HG03575 (cell line): Measurements from ENCODE around the gene C20orf204.
"Not testable (repeated sequence)": the region's sequence is repeated elsewhere in the genome, so short reads cannot be mapped to it uniquely, and the experiment has no call there.

ENCODE experiments used
- ATAC-seq: cut with Tn5 transposase; IDR thresholded peaks from one replicate; pipeline ENCODE4 v1.9.1; 2021; ENCODE audit not compliant: unreplicated experiment, insufficient number of reproducible peaks, low FRiP score; ENCODE audit errors: extremely low read depth

The C20orf204 gene

GRCh38 chr20:64035933-64036345 lies at the start of gene C20orf204:
C20orf204 (plus strand) TSS chr20:64036182; CDS start chr20:64036324, 142 bp downstream.
- ATAC-seq = no peak

GRCh38 chr20:64000906-64001305 lies 35.1 kb upstream of the C20orf204 start:
- ATAC-seq = no peak

GRCh38 chr20:64001607-64002011 lies 34.4 kb upstream of the C20orf204 start:
- no peak for ATAC-seq

GRCh38 chr20:64003960-64004725 lies 31.8 kb upstream of the C20orf204 start:
- no peak for ATAC-seq

- ATAC-seq = no peak
Observed at GRCh38 chr20:64005394-64005793, 30.6 kb upstream of the C20orf204 start.

- ATAC-seq = no peak
Observed at GRCh38 chr20:64006490-64006889, 29.5 kb upstream of the C20orf204 start.

- ATAC-seq = no peak
Observed at GRCh38 chr20:64006902-64007301, 29.1 kb upstream of the C20orf204 start.

- no peak for ATAC-seq
Observed at GRCh38 chr20:64009811-64010387, 26.1 kb upstream of the C20orf204 start.

GRCh38 chr20:64010711-64011237 lies 25.2 kb upstream of the C20orf204 start:
- ATAC-seq = no peak

- no peak for ATAC-seq
Observed at GRCh38 chr20:64011366-64011779, 24.6 kb upstream of the C20orf204 start.

GRCh38 chr20:64012385-64013154 lies 23.4 kb upstream of the C20orf204 start:
- not testable (repeated sequence) for ATAC-seq

- no peak for ATAC-seq
Observed at GRCh38 chr20:64015635-64016034, 20.3 kb upstream of the C20orf204 start.

- no peak for ATAC-seq
Observed at GRCh38 chr20:64021124-64021975, 14.6 kb upstream of the C20orf204 start.

GRCh38 chr20:64022671-64023360 lies 13.2 kb upstream of the C20orf204 start:
- no peak for ATAC-seq

GRCh38 chr20:64023361-64024140 lies 12.4 kb upstream of the C20orf204 start:
- no peak for ATAC-seq

- ATAC-seq = no peak
Observed at GRCh38 chr20:64024141-64024990, 11.6 kb upstream of the C20orf204 start.
